Measurements from ENCODE around the gene TMEM87B. TPM values are rescaled to one million over a fixed set of nuclear protein-coding genes. Genes with fewer than 3 reads are reported as not detected.
A peak's percentile ranks its signal among the peaks of the same experiment; 100 is the strongest.

Gene TMEM87B, protein sequence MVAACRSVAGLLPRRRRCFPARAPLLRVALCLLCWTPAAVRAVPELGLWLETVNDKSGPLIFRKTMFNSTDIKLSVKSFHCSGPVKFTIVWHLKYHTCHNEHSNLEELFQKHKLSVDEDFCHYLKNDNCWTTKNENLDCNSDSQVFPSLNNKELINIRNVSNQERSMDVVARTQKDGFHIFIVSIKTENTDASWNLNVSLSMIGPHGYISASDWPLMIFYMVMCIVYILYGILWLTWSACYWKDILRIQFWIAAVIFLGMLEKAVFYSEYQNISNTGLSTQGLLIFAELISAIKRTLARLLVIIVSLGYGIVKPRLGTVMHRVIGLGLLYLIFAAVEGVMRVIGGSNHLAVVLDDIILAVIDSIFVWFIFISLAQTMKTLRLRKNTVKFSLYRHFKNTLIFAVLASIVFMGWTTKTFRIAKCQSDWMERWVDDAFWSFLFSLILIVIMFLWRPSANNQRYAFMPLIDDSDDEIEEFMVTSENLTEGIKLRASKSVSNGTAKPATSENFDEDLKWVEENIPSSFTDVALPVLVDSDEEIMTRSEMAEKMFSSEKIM
- 9.1 and 18.7 TPM in 2 replicates for total RNA-seq (2014; rRNA removed; shearing (Covaris generic))

DNA sequence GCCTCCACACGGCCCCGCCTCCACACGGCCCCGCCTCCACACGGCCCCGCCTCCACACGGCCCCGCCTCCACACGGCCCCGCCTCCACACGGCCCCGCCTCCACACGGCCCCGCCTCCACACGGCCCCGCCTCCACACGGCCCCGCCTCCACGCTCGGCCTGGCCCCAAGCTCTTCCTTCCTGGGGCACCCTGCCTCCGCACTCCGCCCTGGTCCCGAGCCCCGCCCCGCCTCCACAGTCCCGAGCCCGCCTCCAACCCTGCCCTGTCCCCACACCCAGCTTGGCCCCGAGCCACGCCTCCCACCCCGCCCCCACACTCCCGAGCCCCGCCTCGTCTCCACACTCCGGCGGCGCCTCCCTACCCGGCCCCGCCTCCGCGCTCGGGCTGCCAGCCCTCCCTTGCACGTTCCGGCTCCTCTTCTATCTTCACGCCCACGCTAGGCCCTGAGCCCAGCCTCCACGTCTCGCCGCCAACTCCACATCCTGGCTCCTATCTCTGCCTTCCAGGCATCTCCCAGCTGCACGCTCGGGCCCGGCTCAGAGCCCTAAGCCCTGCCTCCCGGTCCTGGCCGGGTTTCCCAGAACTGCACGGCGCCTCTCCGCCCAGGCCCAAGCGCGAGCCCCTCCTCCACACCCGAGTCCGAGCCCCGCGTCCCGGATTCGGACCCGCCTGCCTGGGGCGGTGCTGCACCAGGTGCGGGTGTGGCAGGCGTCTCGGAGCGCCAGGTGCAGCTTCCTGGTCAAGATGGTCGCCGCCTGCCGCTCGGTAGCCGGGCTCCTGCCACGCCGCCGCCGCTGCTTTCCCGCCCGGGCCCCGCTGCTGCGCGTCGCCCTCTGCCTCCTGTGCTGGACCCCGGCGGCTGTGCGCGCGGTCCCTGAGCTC is at the start of gene TMEM87B:
TMEM87B (plus strand) TSS at position 423 of the 883 bp plus-strand sequence; CDS start at position 746, 323 bp downstream.
- DNase-seq (ENCODE audit: low spot score): peak; percentile 96

DNA sequence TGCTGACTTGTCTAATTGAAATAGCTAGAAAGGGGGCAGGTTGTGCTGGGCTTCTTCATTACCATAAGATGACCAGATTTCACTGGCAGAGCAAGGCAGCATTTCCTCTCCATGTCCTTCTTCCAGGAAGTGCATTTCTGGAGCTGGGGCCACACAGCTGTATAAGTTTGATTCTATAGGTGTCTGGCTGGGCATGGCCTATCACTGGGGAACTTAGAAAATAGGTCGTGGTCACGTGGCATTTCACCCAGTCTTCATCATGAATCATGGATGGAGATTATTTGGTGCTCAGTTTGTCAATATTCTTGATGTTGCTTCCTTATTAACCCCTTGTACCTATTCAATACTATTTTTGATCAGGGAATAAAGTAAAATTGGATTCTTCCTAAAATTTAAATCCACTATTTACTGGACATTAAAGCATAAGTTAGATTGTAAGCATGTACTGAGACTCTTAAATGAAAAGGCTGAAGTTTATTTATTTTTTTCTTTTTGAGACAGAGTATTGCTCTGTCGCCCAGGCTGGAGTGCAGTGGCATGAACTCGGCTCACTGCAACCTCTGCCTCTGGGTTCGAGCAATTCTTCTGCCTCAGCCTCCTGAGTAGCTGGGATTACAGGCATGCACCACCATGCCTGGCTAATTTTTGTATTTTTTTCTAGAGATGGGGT is 49.5 kb upstream of the TMEM87B start:
- DNase-seq (ENCODE audit: low spot score): no peak

DNA sequence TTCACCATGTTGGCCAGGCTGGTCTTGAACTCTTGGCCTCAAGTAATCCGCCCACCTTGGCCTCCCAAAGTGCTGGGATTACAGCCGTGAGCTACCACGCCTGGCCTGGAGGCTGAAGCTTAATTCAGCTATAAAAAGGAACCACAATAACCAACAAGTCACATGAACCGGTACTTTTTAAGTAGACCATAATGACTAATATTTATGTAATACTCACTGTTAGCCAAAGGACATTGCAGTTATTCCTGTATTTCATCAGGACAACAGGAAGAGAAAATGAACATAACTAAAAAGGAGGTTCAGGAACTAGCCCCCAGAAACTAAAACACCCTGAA is 49.0 kb upstream of the TMEM87B start:
- no peak for DNase-seq (ENCODE audit: low spot score)

DNA sequence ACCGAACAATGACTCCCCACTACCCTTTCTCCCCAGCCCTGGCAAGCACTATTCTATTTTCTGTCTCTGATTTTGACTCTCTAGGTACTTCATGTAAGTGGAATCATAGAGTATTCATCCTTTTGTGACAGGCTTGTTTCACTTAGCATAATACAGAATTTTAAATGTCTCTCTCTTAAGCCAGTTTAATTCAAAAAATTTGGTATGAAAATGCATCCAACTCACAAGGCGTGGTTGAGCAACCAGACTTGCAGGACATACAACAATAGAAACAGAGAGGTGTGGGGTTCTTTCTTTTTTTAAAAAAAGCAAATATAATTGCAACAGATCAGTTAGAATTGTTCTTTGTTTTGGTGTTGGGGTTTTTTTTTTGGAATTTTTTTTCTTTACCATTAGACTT is 47.6 kb upstream of the TMEM87B start:
- no peak for DNase-seq (ENCODE audit: low spot score)

DNA sequence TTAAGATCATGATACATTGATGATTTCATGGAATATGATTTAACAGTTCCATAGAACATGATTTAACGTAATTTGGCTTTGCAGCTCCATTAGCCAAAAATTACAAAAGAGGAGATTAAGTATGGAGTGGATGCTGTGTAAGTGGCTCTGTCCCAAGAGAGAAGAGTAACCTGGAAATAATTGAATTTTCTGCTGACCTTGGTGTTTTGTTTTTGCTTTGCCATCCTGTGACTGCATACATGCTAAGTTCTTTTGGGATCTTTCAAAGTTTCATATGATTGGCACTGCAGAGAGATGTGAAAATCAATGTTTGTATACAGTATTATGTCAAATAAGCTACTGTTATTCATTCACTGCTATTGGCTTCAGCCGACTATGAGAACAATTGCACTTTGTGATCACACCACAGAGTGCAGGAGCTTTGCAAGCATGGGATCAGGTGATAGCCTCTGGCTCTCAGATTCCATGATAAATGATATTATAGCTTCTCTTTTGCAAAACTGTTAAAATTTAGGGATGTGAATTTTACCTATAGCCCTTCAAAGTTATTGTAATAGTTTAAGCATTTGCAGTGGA is 46.1 kb upstream of the TMEM87B start:
- DNase-seq (ENCODE audit: low spot score): no peak

DNA sequence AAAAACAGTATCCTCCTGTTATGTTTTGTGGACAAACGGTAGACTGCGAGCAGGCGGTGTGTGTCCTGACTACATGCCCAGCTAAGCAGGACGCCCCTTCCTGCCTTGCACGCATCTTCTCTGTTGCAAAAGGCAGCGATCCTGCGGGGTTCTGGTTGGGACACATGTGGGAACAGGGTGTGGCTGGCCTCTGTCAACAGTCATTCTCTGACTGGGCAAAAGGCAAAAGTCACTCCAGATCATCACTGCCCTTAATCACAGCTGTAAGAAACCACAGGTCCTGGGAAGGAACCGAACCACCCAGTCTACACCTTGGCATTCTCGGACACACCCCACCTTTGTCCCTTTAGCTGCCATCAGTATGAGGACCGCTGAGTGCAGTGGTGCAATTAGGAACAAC is 44.3 kb upstream of the TMEM87B start:
- DNase-seq (ENCODE audit: low spot score): peak; percentile 40

DNA sequence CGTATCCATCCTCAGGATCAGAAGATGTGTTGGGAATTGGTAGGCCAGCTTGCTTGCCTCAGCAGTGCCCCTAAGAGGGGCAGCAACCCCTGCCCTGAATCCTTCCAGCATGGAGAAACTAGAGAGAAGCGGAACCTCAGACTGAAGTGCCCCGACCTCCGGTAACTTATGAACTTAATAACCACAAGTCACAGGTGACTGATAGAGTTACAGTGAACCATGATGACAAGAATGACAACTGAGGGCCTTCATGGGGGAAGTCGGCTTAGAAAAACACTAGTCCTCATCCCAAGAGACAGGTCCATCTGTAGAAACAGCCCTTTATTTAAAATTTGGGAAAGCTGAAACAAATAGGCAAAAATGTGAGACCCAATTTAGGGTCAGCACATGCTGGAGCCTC is 42.5 kb upstream of the TMEM87B start:
- no peak for DNase-seq (ENCODE audit: low spot score)

DNA sequence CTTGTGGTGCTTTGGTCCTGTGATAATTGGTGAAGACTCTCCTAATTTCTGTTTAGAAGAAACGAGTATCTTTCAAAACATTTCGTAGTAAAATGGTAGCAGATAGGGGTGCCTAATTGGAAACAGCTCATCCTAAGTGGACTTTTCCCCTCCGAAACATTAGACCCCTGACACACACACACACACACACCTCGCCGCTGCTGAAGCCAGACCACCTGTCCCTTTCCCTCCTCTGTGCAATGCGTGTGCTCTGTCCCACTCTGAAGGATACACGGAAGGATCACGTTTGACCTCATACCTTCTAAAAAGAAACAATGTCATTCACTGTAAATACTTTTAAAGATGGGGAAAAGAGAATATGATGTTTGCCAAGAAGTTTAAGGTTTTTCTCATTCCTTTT is 36.2 kb upstream of the TMEM87B start:
- DNase-seq (ENCODE audit: low spot score): no peak

DNA sequence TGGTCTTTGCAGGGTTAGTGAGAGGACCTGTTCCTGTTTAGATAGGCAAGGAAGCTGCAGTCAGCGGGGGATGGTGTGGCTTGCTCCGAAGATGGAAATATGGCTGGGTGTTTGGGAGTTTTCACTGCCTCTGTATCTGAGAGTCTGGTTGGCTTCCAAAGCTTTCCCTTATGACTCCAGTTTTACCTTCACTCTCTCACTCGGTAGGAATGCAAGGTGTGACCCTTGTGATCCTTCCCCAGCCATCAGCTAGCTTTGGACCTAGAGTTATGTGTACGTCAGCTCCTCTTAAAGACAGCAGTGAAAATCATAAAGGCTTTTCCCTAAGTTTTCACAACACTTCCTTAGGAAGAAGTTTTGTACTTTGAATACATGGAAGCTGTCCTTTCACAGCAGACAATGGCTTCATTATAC is 35.5 kb upstream of the TMEM87B start:
- no peak for DNase-seq (ENCODE audit: low spot score)

DNA sequence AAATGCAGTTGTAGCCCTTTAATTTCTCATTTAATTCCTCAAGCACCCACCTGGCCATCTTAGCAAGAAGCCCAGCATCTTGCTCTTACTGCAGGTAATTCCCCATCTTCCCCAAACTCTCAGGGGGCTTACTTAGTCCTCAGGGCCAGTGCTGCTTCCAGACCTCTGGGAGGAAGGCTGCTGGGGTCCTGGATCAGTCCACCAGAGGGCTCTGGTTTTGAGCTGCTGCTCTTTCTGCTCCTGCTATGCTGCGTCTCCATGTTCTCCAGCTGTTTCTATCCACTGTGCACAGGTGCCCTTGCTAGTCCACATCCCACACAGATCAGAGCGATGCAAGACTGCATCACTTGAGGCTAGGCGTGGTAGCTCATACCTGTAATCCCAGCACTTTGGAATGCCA is 34.5 kb upstream of the TMEM87B start:
- no peak for DNase-seq (ENCODE audit: low spot score)

DNA sequence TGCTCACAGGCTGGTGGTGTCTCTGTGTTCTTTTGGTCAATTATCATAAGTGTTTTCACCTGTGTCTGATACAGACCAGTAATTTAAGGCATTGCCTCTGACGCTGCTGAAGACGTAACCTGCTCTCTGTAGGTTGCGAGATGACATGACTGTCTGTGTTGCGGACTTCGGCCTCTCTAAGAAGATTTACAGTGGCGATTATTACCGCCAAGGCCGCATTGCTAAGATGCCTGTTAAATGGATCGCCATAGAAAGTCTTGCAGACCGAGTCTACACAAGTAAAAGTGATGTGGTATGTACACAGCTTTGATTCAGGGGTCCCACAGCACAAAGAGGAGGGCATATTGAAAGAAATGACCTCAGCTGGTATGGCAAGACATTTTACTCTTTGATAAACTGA is 33.8 kb upstream of the TMEM87B start:
- no peak for DNase-seq (ENCODE audit: low spot score)

DNA sequence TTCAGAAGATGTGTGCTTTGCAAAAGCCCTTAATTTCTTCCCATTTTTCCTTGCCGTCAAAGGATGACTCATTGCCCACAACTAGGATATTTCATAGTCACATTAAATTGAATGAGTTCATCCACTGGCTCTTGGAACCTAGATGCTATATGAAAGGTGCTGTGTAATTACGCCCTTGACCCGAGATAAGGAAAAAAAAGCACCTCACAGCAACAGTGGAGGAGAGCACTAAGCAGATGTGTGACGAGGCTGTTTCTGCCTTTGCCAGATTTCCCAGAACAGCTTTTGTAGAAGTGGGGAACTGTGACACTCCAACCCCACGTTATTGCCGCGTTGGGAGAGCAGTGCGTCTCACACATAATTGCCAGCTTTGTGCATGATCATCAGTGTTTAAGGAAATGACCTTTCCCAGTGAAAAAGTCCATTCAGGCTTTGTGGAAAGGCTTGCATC is 33.3 kb upstream of the TMEM87B start:
- DNase-seq (ENCODE audit: low spot score): peak; percentile 20

DNA sequence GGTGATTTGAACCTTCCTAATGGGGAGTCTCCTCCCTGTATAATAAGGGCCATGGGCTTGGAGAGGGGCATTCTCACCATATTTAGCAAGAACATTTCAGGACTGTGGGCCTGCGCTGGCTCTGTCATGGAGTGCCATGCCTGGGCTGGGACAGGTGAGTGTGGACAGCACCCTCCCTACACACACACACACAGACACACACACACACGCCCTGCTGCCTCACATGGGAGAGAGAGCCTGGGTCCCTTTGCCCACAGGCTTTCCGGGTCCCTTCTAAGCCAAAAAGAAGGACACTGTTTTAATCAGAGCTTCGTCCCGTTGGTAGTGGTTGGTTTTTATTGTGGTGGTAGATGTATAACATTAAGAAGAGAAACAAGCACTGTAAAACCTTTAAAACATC is 31.4 kb upstream of the TMEM87B start:
- no peak for DNase-seq (ENCODE audit: low spot score)

DNA sequence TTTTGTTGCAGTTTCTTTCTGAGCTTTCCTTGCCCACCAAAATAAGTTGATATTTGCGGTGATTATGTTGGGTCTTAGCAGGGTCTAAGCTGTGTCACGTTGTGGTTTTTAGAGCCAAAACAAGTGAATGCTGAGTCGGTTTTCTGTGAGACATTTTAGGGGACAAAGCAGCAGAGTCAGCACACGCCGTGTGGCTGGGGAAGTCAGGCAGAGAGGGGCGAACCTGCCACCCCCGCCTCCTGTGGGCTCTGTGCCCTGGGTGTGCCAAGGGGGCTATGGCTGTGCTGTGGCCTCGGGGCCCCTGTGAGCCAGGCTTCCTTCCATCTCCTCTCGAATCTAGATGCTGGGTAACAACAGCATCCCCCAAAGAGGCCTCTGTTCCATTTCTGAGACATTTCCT is 30.8 kb upstream of the TMEM87B start:
- no peak for DNase-seq (ENCODE audit: low spot score)

DNA sequence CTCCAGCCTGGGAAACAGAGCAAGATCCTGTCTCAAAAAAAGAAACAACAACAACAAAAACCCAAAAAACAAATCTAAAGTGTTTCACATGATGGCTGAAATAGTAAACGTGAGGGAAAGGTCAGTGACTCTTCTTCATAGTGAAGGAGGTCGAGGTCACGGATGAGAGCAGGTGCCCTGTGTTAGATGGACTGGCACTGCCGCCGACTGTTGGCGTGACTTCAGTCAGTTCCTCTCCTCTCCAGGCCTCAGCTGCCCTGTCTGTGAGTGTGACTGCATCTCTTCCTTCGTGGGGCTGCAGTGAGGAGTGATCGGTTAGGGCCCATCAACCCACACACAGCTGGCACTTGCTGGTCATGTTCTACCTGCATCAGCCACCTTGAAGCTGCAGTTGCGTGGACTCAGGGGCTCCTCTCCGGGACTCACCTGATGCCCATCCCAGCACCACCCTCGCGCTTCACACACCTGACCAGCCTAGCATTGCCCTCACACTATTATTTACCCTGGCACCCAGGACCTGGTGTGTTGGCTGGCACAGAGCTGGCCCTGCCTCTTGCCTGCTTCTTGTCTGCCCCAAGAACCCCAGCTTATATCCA is 30.1 kb upstream of the TMEM87B start:
- DNase-seq (ENCODE audit: low spot score): no peak

DNA sequence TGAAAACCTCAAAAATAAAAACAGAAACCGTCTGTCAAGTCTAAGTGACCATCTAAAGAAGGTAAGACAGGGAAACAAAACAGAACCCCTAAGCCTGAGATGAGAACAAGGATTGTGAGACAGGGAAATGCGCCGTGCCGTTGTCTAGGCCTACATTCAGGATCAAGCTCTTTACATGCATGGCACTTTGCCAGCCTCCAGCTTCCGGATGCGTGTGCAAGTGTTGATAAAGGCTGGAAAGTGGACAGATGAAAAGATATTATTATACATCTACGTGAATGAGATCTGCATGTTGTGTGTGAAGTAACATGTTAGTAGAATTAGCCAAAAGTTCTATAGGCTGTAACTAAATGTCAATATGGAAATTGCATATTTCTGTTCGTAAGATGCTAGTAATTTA is 28.6 kb upstream of the TMEM87B start:
- DNase-seq (ENCODE audit: low spot score): peak; percentile 64

DNA sequence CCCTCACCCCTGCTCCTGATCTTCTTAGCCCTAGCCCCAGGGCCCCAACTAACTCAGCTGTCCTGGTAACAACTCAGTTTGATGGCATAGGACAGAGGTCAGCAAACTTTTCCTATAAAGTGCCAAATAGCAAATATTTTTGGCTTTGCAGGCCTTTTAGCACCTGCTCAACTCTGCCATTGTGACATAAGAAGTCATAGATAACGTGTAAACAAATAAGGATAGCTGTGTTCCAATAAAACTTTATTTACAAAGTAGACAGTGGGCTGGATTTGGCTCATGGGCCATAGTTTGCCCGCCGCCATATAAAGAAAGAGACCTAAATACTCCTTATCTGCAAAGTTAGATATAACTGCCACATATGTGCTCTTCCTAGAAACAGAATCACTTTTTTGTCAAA is 27.3 kb upstream of the TMEM87B start:
- no peak for DNase-seq (ENCODE audit: low spot score)

DNA sequence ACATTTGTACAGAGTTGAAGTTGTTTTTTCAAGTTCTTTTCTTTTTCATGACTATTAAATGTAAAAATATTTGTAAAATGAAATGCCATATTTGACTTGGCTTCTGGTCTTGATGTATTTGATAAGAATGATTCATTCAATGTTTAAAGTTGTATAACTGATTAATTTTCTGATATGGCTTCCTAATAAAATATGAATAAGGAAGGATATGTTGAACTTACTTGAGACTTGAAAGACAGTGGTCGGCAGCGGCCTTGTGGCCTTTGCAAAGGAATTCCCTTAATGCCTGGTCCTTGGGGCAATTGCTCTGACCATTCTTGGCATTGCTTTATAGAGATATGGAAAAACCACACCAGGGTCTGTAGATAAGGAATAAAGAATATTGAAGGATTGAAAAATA is 25.9 kb upstream of the TMEM87B start:
- DNase-seq (ENCODE audit: low spot score): peak; percentile 66

DNA sequence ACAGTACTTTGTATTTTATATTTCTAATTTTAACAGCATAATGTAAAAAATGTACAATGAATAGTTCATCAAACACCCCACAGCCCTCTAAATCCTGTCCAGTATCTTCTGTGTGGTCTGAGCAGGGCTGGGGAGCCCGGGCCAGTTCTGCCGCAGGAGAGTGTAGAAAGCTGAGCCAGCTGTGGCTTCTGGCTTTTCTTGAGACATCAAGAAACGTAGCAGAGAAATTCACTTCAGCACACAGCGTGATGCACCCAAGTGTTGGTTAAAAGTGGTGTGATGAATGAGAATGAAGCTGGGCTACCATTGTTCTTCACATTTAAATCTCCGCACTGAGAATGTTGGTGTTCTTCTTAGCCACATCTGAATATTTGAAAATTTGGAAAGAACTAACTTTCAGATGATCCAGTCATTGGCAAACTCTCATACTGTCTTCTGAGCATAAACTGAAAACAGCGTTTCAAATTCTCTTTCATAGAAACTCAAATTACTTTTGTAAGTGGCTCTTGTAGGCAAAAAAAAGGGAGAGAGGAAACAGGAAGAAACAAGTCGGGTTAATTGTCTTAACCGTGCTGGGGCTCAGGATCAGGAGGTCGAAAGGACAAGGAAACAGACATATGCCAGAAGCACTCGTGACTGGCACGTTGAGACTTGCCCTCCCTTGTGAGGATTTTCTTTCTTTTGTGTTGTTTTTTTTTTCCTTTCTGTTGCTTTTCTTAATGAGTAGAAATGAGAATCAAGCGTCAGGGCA is 23.4 kb upstream of the TMEM87B start:
- DNase-seq (ENCODE audit: low spot score): no peak

DNA sequence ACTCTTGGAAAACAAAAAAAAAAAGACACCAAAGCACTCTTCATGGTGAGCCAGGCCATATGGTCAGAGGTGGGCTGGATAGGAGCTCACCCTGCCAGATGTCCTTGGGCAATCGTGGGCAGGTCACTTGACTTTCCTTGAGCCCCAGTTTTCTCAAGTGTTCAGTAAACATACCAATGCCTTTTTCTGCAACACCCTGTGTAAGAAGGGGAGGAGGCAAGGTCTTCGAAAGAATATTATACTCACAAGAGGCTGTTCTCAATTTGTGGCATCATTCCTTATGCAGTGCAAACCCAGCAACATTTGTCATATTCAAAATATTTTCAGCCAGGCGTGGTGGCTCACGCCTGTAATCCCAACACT is 22.9 kb upstream of the TMEM87B start:
- no peak for DNase-seq (ENCODE audit: low spot score)

All from HT-29 (cell line).